Activated CD8-positive, alpha-beta memory T cell treated with anti-CD3 and anti-CD28 coated beads, Interleukin-2, amount 50 U/mL, for 24 hours (primary cell): Measurements from ENCODE around the gene WDR20.
"Not testable (repeated sequence)": the region's sequence is repeated elsewhere in the genome, so short reads cannot be mapped to it uniquely, and the experiment has no call there.

ENCODE experiments used
- DNase-seq: peaks from one replicate; pipeline ENCODE4 v3.0.0-alpha.2; 2020; ENCODE audit errors: extremely low read depth

WDR20 gene

DNA sequence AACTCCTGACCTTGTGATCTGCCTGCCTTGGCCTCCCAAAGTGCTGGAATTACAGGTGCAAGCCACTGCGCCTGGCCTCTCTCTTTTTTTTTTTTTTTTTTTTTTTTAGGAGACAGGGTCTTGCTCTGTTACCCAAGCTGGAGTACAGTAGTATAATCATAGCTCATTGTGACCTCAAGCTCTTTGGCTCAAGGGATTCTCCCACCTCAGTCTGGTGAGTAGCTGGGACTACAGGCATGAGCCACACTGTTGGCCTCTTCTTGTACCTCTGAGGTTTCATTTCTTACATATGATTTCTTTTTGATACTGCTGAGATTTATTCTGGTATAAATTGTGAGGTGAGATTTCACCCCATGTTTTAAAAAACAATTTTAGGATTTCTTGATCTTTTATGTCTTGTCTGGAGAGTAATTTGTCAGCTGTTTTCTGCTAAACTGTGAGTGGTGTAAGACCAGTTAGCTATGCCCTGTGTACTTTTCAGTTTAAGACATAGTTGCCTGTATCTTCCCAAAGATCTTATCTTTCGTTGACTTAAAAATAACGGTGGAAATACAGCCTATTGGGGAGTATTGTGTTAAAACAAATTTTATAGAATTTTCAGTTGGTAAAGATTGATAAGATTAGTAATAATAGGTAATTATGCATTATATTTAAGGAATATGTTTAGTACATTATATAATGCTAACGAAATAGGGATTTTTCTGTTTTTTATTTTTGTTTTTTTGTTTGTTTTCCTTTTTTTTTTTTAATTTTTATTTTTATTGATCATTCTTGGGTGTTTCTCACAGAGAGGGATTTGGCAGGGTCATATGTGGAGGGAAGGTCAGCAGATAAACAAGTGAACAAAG is 31.7 kb downstream of the WDR20 start:
- DNase-seq, result no peak

DNA sequence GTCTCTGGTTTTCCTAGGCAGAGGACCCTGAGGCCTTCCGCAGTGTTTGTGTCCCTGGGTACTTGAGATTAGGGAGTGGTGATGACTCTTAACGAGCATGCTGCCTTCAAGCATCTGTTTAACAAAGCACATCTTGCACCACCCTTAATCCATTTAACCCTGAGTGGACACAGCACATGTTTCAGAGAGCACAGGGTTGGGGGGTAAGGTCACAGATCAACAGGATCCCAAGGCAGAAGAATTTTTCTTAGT is 32.2 kb downstream of the WDR20 start:
- not testable (repeated sequence) for DNase-seq

DNA sequence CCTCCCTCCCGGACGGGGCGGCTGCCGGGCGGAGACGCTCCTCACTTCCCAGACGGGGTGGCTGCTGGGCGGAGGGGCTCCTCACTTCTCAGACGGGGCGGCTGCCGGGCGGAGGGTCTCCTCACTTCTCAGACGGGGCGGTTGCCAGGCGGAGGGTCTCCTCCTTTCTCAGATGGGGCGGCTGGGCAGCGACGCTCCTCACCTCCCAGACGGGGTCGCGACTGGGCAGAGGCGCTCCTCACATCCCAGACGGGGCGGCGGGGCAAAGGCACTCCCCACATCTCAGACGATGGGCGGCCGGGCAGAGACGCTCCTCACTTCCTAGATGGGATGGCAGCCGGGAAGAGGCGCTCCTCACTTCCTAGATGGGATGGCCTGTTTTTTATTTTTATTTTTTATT is 33.0 kb downstream of the WDR20 start:
- not testable (repeated sequence) for DNase-seq

DNA sequence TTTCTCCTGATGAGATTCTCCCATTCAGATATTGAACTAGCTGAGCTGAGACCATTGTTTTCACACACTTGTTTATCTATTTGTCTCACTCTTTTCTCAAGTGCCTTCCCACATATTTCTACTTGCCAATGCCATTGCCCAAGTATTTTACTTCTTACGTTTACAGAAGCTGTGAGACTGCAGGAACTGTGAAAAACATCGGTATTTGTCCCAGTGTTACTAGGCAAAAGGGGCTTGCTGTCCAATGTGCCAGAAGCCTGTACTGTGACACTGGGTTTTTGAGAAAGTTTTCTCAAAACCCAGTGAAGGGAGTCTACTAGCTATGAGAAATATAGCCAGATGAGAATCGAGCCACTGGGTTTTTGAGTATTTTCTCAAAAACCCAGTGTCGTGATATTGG is 37.5 kb downstream of the WDR20 start:
- no peak for DNase-seq

DNA sequence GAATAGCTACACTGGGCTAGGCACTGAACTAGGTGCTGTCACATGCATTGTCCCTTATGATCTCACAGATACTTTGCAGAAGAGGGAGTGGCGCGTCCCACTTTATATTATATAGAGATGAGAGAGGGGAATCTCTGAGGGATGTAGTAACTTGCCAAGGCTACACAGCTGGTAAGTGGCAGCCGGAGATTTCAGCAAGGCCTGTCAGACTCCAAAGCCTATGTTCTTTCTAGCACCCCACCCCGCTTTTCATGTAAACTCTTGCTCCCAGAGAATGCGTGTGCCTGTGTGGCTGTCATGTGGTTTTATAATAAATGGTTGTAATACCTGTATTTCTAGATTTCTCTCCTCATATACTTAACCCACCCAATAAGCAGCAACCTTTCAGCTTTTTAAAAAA is 39.1 kb downstream of the WDR20 start:
- no peak for DNase-seq

DNA sequence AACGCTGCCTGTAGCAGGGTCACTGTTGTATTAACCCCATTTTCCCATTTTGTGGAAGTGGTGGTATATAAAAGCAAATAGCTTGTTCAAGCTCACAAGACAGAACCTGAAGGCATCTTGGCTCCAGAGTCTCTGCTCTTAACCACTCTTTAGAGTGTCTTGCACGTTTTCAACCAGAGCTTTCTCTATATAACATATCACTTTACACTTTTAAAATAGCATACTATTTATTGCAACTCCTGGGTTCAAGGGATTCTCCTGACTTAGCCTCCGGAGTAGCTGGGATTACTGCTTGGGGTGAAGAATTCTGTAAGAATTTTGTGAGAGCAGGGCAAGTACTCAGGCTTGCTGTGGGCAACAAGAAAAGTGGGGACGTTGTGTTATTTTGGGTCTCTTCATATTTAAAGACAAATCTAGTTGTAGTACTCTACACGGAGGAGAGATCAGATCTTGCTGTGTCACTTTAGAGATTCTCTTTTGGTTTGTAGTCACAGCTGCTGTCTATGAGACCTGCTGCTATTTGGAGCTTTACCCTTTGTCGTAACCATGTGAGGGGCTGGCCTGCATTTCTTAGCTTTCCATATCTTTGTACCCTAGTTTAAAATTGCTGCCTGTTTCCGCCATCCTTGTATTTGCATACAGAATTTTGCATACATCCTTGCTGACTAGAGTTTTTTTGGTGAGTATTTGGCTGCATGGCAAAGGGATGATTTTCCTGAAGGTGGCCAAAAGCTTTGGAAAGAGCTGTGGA is 40.7 kb downstream of the WDR20 start:
- no peak for DNase-seq

DNA sequence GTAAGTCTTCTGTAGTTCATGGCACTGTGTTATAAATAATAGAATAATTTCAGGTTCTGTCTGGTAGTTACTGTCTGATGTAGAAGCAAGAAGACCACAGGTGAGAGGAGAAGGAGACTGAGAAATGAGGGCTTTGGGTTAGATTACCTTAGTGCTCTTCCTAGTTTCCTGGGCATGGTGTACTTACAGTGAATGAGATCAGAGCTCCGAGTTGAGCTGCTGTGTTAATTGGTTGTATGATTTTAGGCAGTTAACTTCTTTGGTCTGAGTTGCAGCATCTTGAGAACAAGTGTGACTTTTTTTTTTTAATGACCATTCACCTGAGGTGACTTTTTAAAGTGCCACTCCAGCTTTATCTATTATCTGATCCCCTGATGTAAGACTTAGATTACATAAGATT is 41.5 kb downstream of the WDR20 start:
- DNase-seq, result no peak

DNA sequence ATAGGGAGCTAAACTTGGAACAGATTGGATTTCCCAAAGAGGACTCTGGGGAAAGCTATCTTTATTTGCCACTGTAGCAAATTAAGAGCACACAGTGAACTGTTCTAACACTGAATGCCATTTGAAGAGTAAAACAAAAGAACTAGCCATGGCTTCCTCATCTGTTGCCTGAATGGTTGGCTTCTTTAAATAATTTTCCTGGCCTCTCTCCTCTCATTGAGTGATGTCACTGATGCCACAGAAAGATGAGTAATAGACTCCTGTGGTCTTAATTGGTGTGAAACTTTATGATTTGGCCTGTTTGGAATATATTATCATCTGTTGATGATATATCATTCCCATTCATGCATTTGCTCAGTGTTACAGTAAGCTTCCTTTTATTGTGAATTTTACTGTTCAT is 42.5 kb downstream of the WDR20 start:
- DNase-seq, result no peak

DNA sequence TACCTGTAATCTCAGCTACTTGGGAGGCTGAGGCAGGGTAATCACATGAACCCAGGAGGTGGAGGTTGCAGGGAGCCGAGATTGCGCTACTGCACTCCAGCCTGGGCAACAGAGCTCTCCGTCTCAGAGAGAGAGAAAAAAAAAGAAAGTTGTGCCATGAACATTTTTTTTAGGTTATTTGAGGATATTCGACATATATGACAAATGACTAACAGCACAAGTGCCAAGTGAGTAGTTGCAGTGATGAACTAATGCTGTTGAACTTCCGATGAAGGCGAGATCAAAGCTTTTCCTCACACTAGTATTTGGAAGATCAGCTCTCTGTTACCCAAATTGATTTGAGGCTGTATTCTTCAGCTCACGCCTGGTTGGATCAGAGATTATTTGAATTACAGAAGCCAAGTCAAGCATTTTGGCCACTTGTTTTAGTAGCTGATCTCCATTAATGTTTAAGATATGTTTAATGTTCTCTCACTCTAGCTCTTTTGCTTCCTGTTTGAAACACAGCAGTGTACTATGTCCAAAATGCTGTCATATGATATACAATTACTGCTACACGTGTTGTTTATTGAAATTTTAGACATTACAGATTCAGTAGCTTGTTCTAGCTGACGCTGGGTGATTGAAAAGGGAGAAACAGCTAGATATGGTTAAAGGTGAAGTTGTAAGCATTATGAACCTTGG is 43.4 kb downstream of the WDR20 start:
- no peak for DNase-seq

DNA sequence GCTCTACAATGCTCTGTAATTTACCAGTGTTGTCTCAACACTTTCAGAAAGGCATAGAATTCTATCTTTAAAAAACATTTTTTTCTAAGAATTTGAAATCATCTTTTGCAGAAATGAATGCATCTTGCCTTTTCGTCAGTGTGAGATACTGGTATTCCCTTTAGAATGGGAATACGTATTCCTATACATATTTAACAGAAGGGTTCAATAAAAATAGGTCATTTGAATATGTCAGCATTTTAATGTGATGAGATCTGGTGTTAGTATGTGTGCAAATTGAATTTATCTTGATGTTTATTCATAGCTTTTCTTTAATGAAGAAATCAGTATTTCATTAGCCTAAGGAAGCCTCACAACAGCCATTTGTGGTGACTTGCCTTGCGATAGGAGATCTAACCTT is 44.2 kb downstream of the WDR20 start:
- DNase-seq, result no peak

DNA sequence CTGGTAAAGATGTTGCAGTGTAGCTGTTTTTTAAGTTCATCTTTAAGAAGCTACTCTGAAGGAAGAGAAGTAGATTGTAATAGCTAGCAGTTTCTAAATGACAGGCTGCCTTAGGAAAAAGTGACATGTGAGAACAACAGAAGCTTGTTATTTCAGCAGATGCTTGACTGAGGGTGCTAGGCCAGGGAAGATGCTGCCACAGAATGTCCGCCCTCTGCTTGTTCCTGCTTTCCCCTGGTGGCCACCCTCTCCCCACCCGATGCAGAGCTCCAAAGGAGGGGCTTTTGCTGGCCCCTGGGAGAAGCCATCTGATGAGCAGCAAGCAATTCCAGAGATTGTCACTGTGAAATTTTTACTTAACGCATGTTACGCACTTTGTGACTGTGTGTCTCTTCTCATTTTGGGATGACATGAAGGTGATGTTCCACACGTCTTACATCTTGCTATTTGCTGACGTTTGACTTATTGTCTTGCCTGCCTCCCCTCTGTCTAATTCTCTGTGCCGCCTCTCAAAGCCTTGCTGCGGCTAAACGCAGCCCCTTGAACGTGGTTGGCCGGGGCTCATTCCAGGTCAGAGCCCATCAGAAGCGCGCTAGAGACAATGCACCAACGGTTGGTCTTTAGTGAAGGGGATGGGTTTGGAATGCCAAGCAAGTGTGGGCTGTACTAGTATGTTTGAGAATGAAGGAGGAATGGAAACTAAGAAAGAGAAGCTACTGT is 44.8 kb downstream of the WDR20 start:
- no peak for DNase-seq

DNA sequence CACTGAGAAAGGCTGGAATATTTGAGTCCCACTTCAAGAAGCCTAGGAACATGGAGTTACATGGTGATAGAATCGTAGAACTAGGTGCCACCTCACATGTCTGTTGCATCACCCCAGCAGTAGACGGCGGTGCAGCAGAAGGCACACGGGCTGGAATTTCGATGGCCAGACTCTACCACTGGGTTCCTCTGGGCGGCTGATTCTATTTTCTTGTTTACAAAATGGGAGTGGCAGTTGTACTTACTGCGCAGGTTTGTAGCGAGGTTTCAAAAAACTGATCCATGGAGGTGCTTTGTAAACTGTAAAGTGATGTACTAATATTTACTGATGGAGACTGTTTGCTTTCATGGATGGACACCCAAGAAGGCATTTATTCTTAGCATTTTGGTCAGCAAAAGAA is 45.7 kb downstream of the WDR20 start:
- DNase-seq, result no peak

DNA sequence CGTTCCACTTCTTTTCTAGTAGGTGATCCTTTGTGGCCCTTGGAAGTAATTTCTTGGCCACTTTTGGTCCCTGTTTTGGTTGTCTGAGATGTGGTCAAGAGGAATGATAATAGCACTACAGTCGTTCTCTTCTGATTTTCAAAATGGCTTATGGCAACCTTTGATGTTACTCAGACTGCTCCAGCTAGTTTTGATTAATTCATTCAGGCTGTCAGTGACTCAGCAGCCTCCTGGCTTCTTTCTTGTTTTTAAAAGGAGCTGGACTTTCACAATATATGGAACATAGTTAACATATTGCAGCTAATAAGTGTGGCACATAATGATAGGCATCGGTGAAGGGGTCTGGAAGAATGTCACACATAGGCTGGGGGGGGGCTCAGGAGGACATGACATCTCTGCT is 47.3 kb downstream of the WDR20 start:
- DNase-seq, result no peak

DNA sequence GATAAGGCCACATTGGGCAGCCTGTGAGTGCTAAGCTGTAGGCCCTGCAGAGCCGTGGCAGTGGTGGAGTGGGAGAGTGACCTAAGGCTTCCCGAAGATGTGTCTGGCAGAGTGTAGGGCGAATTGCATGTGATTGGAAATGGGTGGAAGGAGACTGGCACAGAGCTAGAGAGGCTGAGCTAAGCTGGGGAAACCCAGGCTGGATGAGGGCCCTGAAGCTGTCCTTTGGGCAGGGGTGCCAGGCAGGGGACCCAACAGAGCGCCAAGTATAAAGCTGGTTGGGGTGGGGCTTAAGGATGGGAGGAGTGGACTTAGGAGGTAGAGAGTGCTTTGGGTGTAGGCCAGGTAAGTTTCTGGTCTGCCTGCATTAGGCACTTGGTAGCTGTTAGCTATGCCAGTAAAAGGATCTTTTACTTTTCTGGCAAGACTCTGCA is 47.9 kb downstream of the WDR20 start:
- DNase-seq, result no peak

DNA sequence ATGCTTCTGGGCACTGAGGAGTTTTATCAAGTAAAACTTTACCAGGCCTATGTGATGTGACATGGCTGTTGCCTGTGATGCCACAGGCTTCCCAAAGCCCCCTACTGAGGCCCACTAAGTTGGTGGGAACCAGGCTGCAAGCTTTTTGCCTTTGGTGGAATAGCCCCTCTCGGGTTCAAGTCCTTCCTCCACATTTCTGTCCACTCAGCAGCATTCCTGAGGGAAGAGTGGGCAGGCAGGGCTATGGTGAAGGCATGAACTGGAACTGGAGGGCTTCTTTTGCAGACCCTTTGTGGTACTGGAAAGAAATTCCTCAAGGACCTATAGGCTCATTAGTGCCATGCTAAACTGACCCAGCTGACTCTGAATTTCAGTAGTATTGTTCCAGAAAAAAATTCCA is 48.5 kb downstream of the WDR20 start:
- DNase-seq, result no peak

DNA sequence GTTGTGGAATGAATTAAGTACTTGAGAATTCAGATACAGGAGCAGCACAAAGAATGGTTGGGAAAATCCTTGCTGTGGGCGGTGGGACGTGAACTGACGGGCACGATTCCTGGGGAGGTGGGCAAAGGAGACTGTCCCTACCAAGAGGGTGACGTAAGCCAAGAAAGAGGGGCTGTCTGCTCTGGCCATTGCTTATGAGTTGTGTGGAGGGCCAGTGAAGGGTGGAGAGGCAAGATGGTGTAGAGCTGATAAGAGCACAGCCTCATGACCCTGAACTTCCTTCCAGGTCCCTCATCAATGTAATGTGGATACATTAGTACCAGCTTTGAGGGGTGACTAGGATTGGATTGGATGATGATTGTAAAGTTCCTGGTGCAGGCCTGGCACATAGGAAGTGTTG is 50.2 kb downstream of the WDR20 start:
- DNase-seq, result no peak

DNA sequence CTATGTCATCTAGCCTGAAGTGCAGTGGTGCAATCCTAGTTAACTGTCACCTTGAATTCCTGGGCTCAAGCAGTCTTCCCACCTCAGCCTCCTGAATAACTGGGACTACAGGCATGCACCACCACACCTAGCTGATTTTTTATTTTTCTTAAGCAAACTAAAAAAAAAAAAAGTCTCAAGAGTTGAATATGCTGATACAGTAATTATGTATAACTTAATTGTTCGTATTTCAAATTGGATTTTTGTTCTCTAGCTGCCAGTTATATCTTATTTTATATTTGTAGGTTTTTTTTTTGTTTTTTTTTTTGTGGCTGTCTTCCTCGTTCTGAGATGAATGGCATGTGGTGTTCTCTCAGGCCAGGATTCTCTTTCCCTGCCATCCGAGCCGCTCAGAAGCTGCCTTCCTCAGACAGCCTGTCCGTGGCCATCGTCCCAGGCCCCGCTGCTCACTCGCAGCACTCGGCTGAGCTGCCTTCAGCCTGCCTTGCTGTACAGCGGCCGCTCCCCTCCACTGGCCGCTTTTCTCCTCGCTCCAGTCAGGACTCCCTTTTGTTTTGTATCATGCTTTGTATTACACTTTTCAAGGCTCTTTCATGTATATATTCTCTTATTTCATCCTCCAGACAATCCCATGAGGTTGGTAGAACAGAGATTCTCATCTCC is 53.3 kb downstream of the WDR20 start:
- DNase-seq, result no peak

DNA sequence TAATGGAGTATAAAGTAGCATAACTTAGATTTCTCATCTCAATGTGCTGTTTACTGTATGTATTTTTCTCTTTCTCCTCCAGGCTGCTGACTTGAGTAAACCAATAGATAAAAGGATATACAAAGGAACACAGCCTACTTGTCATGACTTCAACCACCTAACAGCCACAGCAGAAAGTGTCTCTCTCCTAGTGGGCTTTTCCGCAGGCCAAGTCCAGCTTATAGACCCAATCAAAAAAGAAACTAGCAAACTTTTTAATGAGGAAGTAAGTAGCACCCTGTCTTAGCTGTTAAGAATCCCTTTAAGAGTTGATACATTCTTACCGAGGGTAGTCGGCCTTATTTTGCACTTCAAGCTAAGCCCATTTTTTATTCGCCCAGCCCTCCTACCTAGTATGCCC is 55.2 kb downstream of the WDR20 start:
- no peak for DNase-seq

DNA sequence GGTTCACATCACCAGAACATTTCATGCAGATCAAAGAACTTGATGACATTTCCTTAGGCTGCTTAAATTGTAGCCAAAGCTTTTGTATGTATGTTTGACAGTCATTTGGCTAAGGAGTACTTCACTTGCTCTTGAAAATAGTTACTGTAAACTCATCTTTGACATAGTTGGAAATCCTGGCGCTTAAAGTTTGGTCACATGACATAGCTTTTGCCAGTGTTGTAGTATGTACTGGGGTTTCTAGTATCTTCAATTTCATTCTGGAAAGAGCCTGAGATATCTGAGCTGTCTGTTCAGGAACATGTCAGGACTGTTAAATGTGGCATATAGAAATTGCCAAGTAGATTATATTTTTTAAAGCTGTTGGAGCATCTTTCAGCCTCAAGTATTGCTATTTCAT is 55.7 kb downstream of the WDR20 start:
- no peak for DNase-seq

DNA sequence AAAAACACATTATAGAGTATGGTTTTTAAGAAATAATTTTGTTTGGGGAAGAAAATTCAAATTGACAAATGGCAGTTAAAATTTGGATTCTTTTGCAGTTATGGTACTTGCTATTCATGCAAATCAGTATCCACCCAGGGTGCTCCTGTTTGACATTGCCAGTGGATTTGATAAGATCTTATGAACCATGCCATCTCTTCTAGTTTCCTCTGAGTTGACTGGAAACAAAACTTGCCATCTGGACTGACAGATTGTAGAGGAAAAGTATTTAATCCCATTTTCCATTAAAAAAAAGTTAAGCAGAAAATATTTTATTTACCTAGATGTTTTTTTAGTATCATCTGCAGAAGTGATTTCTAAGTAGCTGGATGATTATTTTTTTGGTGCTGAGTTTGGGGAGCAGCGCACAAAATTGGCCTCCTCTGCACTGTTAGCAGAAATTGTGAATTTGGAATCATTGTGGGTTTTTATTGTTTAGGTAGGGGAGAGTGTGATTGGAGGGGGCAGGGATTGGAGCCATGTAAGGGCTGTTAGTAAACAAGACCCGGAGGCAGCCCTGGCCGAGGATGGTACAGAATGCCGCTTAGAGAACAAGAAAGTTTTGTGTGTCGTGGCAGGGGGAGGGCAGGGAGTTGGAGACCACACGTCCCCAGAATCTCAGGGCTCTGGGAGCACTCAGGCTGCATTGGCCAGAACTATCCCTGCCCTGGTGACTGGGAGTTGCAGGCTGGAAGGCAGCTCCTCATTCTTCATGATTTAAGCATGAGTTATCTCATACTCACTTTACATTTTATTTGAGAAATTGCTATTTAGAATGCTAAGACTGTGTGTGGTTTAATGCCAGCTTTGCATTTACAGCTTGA is 56.6 kb downstream of the WDR20 start:
- DNase-seq, result no peak

DNA sequence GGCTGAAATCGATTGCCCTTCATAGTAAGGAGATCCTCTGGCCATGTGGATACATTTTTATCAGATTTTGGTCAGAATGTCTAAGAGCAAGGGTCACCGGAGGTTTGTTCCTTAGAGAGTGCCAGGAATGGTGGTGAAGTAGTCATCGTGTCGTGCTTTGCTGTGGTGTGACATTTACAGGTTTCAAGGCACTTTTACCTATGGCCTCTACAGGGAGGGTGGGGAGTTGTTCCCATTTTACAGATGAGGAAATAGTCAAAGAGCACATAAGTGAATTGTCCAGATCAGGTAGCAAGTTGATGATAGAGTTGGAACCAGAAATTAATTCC is 57.2 kb downstream of the WDR20 start:
- no peak for DNase-seq
